IPS-20b (cell line): ENCODE results near the gene OR7A10.
"Not testable (repeated sequence)": the region's sequence is repeated elsewhere in the genome, so short reads cannot be mapped to it uniquely, and the experiment has no call there.

ENCODE experiments used
- H3K27ac ChIP-seq: one replicate; pipeline ENCODE4 v1.5.1; 2013; ENCODE audit warnings: low read length
- H3K27me3 ChIP-seq: 2 replicates; pipeline ENCODE4 v1.6.1; 2013; ENCODE audit warnings: mild to moderate bottlenecking, low read length, inconsistent platforms; ENCODE audit not compliant: insufficient read depth
- H3K36me3 ChIP-seq: 2 replicates; pipeline ENCODE4 v1.6.1; 2013; ENCODE audit warnings: low read depth, mild to moderate bottlenecking, inconsistent platforms, low read length, moderate library complexity; ENCODE audit not compliant: insufficient read depth
- H3K4me1 ChIP-seq: 2 replicates; pipeline ENCODE4 v1.6.1; 2013; ENCODE audit warnings: mild to moderate bottlenecking, control low read depth, inconsistent platforms, low read length, moderate library complexity; ENCODE audit not compliant: insufficient read depth
- H3K4me3 ChIP-seq: 2 replicates; pipeline ENCODE4 v1.5.1; 2013; ENCODE audit warnings: mild to moderate bottlenecking, low read length, inconsistent platforms
- H3K9ac ChIP-seq: 2 replicates; pipeline ENCODE4 v1.6.1; 2013; ENCODE audit warnings: low read depth, mild to moderate bottlenecking, inconsistent platforms, low read length, moderate library complexity
- H3K9me3 ChIP-seq: 2 replicates; pipeline ENCODE4 v1.6.1; 2013; ENCODE audit warnings: mild to moderate bottlenecking, low read depth, low read length, inconsistent platforms; ENCODE audit not compliant: insufficient read depth

Gene OR7A10

DNA sequence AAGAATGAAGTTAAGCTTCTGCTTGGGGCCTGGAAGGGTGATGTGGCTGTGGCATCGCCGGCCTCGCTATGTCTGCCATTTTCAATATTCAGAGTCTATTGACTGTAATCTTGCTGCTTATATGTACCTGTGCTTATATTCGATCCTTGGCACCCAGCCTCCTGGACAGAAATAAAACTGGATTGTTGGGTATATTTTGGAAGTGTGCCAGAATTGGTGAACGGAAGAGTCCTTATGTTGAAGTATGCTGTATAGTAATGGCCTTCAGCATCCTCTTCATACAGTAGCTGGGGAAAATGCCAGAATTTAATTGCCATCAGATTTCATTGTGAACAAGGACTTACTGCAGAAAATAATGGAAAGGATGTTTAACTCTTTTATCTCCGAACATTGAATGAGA is 56.5 kb downstream of the OR7A10 start:
- H3K4me1 ChIP-seq, H3K27ac ChIP-seq, H3K9me3 ChIP-seq, H3K36me3 ChIP-seq, H3K27me3 ChIP-seq, H3K4me3 ChIP-seq, H3K9ac ChIP-seq: not testable (repeated sequence)
